Upper lobe of left lung (tissue), 4 donors: ENCODE results near the gene SLC6A6.

Experiments
- EP300 ChIP-seq, 4 donors: sonication (generic); formaldehyde crosslinking; IDR thresholded peaks; one replicate each; pipeline ENCODE4 v1.5.1; 2017; ENCODE audit warnings: antibody characterized with exemption in 4 of 4, control low read depth in 2 of 4
- TF ChIP-seq, protein P1 (sequence below), 6 experiments: fragments of 450-650 bp in 4 of 6; fragments of 200-600 bp in 2 of 6; sonication (generic) in 2 of 6; IDR thresholded peaks; one replicate each; pipeline ENCODE4 v1.5.1; 2016 to 2019; ENCODE audit warnings: antibody characterized with exemption in 6 of 6

DNA sequence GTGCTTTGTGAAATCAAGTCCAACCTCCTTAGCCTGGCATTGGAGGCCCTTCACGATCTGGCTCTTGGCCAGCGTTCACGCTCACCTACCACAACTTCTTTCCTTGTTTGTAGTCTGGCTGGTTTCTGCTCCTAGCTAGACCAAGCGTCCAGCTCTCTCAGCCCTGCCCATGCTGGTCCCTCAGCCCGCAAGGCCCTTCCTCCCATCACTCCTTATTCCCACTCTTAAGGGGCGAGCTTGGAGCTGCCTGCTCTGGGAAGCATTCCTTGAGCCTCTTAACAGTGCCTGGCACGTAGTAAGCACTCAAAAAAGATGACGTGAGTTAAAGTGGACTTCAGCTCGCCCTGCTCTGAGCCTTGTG lies 8.7 kb downstream of the SLC6A6 start:
- TF ChIP-seq, protein P1, sequence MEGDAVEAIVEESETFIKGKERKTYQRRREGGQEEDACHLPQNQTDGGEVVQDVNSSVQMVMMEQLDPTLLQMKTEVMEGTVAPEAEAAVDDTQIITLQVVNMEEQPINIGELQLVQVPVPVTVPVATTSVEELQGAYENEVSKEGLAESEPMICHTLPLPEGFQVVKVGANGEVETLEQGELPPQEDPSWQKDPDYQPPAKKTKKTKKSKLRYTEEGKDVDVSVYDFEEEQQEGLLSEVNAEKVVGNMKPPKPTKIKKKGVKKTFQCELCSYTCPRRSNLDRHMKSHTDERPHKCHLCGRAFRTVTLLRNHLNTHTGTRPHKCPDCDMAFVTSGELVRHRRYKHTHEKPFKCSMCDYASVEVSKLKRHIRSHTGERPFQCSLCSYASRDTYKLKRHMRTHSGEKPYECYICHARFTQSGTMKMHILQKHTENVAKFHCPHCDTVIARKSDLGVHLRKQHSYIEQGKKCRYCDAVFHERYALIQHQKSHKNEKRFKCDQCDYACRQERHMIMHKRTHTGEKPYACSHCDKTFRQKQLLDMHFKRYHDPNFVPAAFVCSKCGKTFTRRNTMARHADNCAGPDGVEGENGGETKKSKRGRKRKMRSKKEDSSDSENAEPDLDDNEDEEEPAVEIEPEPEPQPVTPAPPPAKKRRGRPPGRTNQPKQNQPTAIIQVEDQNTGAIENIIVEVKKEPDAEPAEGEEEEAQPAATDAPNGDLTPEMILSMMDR (IDR thresholded peaks at IDR 0.05) = no peak
- peak; percentile 14 to 88 (median 54) for TF ChIP-seq EP300 (IDR thresholded peaks at IDR 0.05)
